Stimulated activated CD4-positive, alpha-beta T cell treated with anti-CD3 and anti-CD28 coated beads, TNF-alpha, amount 100 ng/mL, for 4 hours (primary cell): Measurements from ENCODE around the gene MCC.

Experiments
- DNase-seq, 3 experiments: peaks; one replicate each; pipeline ENCODE4 v3.0.0-alpha.2; 2020; ENCODE audit warnings: low read depth in 3 of 3

MCC gene

GRCh38 chr5:113147101-113147508 is 341.1 kb downstream of the MCC start:
- DNase-seq: no peak

GRCh38 chr5:113145757-113146387 is 342.4 kb downstream of the MCC start:
- DNase-seq: no peak

GRCh38 chr5:113142186-113142585 is 346.1 kb downstream of the MCC start:
- no peak for DNase-seq

GRCh38 chr5:113140837-113141671 is 347.2 kb downstream of the MCC start:
- no peak for DNase-seq

GRCh38 chr5:113133211-113133975 is 354.9 kb downstream of the MCC start:
- no peak for DNase-seq

GRCh38 chr5:113132564-113132963 is 355.7 kb downstream of the MCC start:
- no peak for DNase-seq

GRCh38 chr5:113128641-113129330 is 359.5 kb downstream of the MCC start:
- no peak for DNase-seq

GRCh38 chr5:113128082-113128481 is 360.2 kb downstream of the MCC start:
- DNase-seq: no peak

GRCh38 chr5:113127021-113127420 is 361.2 kb downstream of the MCC start:
- DNase-seq: no peak

- DNase-seq: no peak
These were observed 362.9 kb downstream of the MCC start for GRCh38 chr5:113125371-113125770.

GRCh38 chr5:113124914-113125313 is 363.3 kb downstream of the MCC start:
- DNase-seq: no peak

GRCh38 chr5:113124265-113124664 is 364.0 kb downstream of the MCC start:
- no peak for DNase-seq

- no peak for DNase-seq
These were observed 364.6 kb downstream of the MCC start for GRCh38 chr5:113123618-113124017.

GRCh38 chr5:113122053-113122452 is 366.2 kb downstream of the MCC start:
- DNase-seq: no peak

GRCh38 chr5:113119246-113119924 is 368.9 kb downstream of the MCC start:
- DNase-seq: no peak

- no peak for DNase-seq
These were observed 369.5 kb downstream of the MCC start for GRCh38 chr5:113118765-113119164.

- no peak for DNase-seq
These were observed 370.0 kb downstream of the MCC start for GRCh38 chr5:113118298-113118697.

GRCh38 chr5:113117543-113118115 is 370.6 kb downstream of the MCC start:
- DNase-seq: no peak

- no peak for DNase-seq
These were observed 372.3 kb downstream of the MCC start for GRCh38 chr5:113115956-113116355.

GRCh38 chr5:113115061-113115460 is 373.2 kb downstream of the MCC start:
- no peak for DNase-seq

GRCh38 chr5:113114559-113114958 is 373.7 kb downstream of the MCC start:
- DNase-seq: no peak
